ENCODE data around the gene RAPGEF6. TPM values are rescaled to one million over a fixed set of nuclear protein-coding genes. Genes with fewer than 3 reads are reported as not detected.

Gene RAPGEF6
- total and polyA plus RNA-seq, 12 donors = 2.5 to 33.8 (median 14.4) TPM

DNA sequence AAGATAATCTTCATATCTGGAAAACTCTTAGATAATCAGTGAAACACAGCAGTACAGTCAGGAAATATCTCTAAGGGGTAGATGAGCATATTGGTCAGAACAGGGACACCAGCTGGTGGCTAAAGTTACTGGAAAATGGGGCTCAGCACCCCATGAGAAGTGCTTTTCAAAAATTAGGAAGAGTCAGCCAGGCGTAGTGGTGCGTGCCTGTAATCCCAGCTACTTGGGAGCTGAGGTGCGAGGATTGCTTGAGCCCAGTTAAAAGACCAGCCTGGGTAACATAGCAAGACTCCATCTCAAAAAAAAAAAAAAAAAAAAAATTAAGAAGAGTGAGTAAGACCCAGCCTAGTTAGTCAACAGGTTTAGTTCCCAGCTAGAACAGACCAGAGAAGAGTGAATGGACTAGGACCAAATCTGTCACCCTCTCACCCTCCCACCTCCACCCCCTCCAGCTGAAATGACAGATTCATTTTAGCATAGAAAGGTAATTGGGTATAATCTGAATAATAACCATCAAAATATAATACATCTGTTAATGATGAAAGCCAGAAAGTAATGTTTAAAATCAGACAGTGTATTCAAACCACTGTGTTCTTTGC is 250.3 kb downstream of the RAPGEF6 start:
- H3K36me3 ChIP-seq (replicated peaks in 1 of 2) = no peaks in the 10 kb centered on the region
- peaks cover 0 to 14% of the 10 kb centered on the region in 2 donors for H3K4me1 ChIP-seq (replicated peaks in 1 of 2)
- H3K9me3 ChIP-seq (replicated peaks in 1 of 3) = no peaks in the 10 kb centered on the region
- WGBS, 4 donors = 91 to 100% (median 98%) methylated on average over 3 of the region's 3 CpGs
- no peak for DNase-seq
- H3K27ac ChIP-seq = no peak overlapping the region
- no peak overlapping the region for H3K4me3 ChIP-seq
- intact Hi-C loops (cut with DNase I) = no loop called here
- TF ChIP-seq, protein P1, sequence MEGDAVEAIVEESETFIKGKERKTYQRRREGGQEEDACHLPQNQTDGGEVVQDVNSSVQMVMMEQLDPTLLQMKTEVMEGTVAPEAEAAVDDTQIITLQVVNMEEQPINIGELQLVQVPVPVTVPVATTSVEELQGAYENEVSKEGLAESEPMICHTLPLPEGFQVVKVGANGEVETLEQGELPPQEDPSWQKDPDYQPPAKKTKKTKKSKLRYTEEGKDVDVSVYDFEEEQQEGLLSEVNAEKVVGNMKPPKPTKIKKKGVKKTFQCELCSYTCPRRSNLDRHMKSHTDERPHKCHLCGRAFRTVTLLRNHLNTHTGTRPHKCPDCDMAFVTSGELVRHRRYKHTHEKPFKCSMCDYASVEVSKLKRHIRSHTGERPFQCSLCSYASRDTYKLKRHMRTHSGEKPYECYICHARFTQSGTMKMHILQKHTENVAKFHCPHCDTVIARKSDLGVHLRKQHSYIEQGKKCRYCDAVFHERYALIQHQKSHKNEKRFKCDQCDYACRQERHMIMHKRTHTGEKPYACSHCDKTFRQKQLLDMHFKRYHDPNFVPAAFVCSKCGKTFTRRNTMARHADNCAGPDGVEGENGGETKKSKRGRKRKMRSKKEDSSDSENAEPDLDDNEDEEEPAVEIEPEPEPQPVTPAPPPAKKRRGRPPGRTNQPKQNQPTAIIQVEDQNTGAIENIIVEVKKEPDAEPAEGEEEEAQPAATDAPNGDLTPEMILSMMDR (IDR thresholded peaks at IDR 0.05) = no peak
- TF ChIP-seq POLR2A (IDR thresholded peaks at IDR 0.05) = no peak
- no peaks in the 10 kb centered on the region for H3K27me3 ChIP-seq

- TF ChIP-seq, protein P1 (IDR thresholded peaks at IDR 0.05) = no peak
- no peak for TF ChIP-seq POLR2A (IDR thresholded peaks at IDR 0.05)
- 81 to 88% (median 85%) methylated on average over 6 of the region's 6 CpGs for WGBS, 4 donors
- DNase-seq = no peak
- no peak overlapping the region for H3K4me3 ChIP-seq
- intact Hi-C loops (cut with DNase I) = no loop called here
- H3K9me3 ChIP-seq (replicated peaks in 1 of 3) = no peaks in the 10 kb centered on the region
- no peaks in the 10 kb centered on the region for H3K27me3 ChIP-seq
- H3K4me1 ChIP-seq (replicated peaks in 1 of 2) = peaks cover 3 to 19% of the 10 kb centered on the region in 2 donors
- H3K27ac ChIP-seq = no peak overlapping the region
- no peaks in the 10 kb centered on the region for H3K36me3 ChIP-seq (replicated peaks in 1 of 2)
Observed at GRCh38 chr5:131384173-131384572, 250.9 kb downstream of the RAPGEF6 start.

- DNase-seq = peak in 2 of 7 donors; percentile 19 to 21
- intact Hi-C loops (cut with DNase I) = no loop called here
- Histone ChIP-seq H3K36me3 (replicated peaks in 1 of 2) (no peaks in the 10 kb centered on the region), H3K9me3 (replicated peaks in 1 of 3) (no peaks in the 10 kb centered on the region), H3K27ac (no peak overlapping the region), H3K4me3 (no peak overlapping the region), H3K27me3 (no peaks in the 10 kb centered on the region), H3K4me1 (replicated peaks in 1 of 2) (peaks cover 8 to 24% of the 10 kb centered on the region in 2 donors)
- WGBS, 4 donors = 62 to 77% (median 67%) methylated on average over 3 of the region's 3 CpGs
- TF ChIP-seq POLR2A (IDR thresholded peaks at IDR 0.05) = no peak
- TF ChIP-seq, protein P1 (IDR thresholded peaks at IDR 0.05) = peak in 5 of 6 experiments; percentile 16 to 45 (median 34)
Observed at GRCh38 chr5:131382407-131383395, 252.3 kb downstream of the RAPGEF6 start.

DNA sequence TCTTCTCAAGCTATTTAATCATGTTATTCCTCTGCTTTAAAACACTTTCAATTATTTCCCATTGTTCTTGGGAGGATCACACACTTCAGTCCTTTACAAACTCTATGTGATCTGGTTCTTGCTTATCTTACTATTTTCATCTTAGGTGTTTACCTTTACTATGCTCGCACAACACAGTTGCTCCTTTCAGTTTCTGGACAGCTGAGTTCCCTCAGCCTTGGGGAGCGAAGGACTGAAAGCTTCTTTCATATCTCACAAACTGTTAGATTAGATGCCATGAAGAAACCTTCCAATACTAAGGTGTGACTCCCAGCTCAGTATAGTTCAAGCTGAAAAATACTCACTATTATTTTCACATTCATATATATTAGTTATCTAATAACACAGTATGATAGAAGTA is 253.3 kb downstream of the RAPGEF6 start:
- Histone ChIP-seq H3K4me3 (no peak overlapping the region), H3K27ac (no peak overlapping the region), H3K9me3 (replicated peaks in 1 of 3) (no peaks in the 10 kb centered on the region), H3K36me3 (replicated peaks in 1 of 2) (no peaks in the 10 kb centered on the region), H3K4me1 (replicated peaks in 1 of 2) (peaks cover 8 to 24% of the 10 kb centered on the region in 2 donors), H3K27me3 (no peaks in the 10 kb centered on the region)
- 88 to 93% (median 89%) methylated on average over 2 of the region's 2 CpGs for WGBS, 4 donors
- DNase-seq = no peak
- TF ChIP-seq POLR2A (IDR thresholded peaks at IDR 0.05) = no peak
- TF ChIP-seq, protein P1 (IDR thresholded peaks at IDR 0.05) = no peak
- intact Hi-C loops (cut with DNase I) = no loop called here

Measured in adrenal gland (tissue), 12 donors.